ENCODE data around the gene HNRNPLL.

Gene HNRNPLL

GRCh38 chr2:38592951-38593350 is 9.8 kb downstream of the HNRNPLL start:
- DNase-seq (ENCODE audit: low read depth): no peak

GRCh38 chr2:38591152-38591551 is 11.6 kb downstream of the HNRNPLL start:
- no peak for DNase-seq (ENCODE audit: low read depth)

- DNase-seq (ENCODE audit: low read depth): no peak
These were observed 12.7 kb downstream of the HNRNPLL start for GRCh38 chr2:38590053-38590452.

GRCh38 chr2:38586931-38587330 is 15.8 kb downstream of the HNRNPLL start:
- no peak for DNase-seq (ENCODE audit: low read depth)

- DNase-seq (ENCODE audit: low read depth): no peak
These were observed 17.8 kb downstream of the HNRNPLL start for GRCh38 chr2:38584881-38585280.

GRCh38 chr2:38583994-38584393 is 18.7 kb downstream of the HNRNPLL start:
- no peak for DNase-seq (ENCODE audit: low read depth)

GRCh38 chr2:38583524-38583923 is 19.2 kb downstream of the HNRNPLL start:
- no peak for DNase-seq (ENCODE audit: low read depth)

- peak; percentile 38 for DNase-seq (ENCODE audit: low read depth)
These were observed 21.3 kb downstream of the HNRNPLL start for GRCh38 chr2:38581193-38582147.

- DNase-seq (ENCODE audit: low read depth): no peak
These were observed 22.6 kb downstream of the HNRNPLL start for GRCh38 chr2:38580115-38580636.

GRCh38 chr2:38578832-38579231 is 23.9 kb downstream of the HNRNPLL start:
- no peak for DNase-seq (ENCODE audit: low read depth)

- DNase-seq (ENCODE audit: low read depth): no peak
These were observed 28.4 kb downstream of the HNRNPLL start for GRCh38 chr2:38574278-38574677.

GRCh38 chr2:38572167-38572566 is 30.6 kb downstream of the HNRNPLL start:
- DNase-seq (ENCODE audit: low read depth): no peak

GRCh38 chr2:38571193-38571592 is 31.5 kb downstream of the HNRNPLL start:
- no peak for DNase-seq (ENCODE audit: low read depth)

- DNase-seq (ENCODE audit: low read depth): no peak
These were observed 33.8 kb downstream of the HNRNPLL start for GRCh38 chr2:38568724-38569436.

GRCh38 chr2:38565333-38565732 is 37.4 kb downstream of the HNRNPLL start:
- DNase-seq (ENCODE audit: low read depth): no peak

GRCh38 chr2:38561691-38562090 is 41.0 kb downstream of the HNRNPLL start:
- no peak for DNase-seq (ENCODE audit: low read depth)

GRCh38 chr2:38560092-38560491 is 42.6 kb downstream of the HNRNPLL start:
- no peak for DNase-seq (ENCODE audit: low read depth)

GRCh38 chr2:38557981-38558380 is 44.7 kb downstream of the HNRNPLL start:
- DNase-seq (ENCODE audit: low read depth): no peak

- no peak for DNase-seq (ENCODE audit: low read depth)
These were observed 45.5 kb downstream of the HNRNPLL start for GRCh38 chr2:38557217-38557616.

- DNase-seq (ENCODE audit: low read depth): no peak
These were observed 46.5 kb downstream of the HNRNPLL start for GRCh38 chr2:38556006-38556801.

GRCh38 chr2:38554973-38555595 is 47.6 kb downstream of the HNRNPLL start:
- no peak for DNase-seq (ENCODE audit: low read depth)

GRCh38 chr2:38553554-38553953 is 49.2 kb downstream of the HNRNPLL start:
- DNase-seq (ENCODE audit: low read depth): no peak
